SU-DHL-6 (cell line): ENCODE data around the gene RHOXF2.

ENCODE experiments used
- EZH2phosphoT487 ChIP-seq: fragments of 200-600 bp; sonication (generic), shearing (Covaris generic); conservative IDR thresholded peaks from 2 replicates; pipeline ENCODE4 v1.6.1; 2018; ENCODE audit warnings: mild to moderate bottlenecking, antibody characterized with exemption, low read length, moderate library complexity, mixed read lengths
- TF ChIP-seq, protein P1 (sequence below): fragments of 200-600 bp; sonication (generic); IDR thresholded peaks from one replicate; pipeline ENCODE4 v1.5.1; 2017; ENCODE audit warnings: antibody characterized with exemption, mild to moderate bottlenecking, low read length, moderate library complexity; ENCODE audit not compliant: insufficient read depth, poor library complexity, severe bottlenecking

DNA sequence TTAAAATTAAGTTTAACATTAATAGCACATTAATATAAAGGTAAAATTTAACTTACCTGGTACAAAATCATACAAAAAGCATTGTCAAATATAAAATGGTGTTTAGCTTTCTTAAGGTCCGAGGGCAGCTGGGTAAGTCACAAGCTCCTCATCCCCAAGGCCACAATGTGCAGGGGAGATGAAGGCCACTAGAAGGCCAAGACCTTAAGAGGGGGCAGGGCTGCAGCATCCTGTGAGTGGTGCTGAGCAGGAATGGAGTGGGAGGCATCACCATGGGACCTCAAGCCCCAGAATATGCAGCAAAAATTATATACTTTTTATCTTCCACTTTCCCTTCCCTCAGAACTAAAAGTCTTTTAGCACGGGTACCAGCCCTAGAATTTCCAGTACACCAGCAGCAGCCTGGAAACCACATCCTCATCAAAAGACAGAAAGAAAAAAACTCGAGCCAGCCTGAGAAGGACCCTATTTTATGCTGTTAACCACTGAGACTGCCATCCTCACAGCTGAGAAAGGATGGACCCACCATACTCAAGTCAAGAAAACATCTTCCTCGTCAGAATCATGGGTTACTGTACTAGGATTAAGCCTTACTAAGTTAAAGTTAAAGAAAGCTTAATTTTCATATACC is 13.0 kb upstream of the RHOXF2 start:
- TF ChIP-seq, protein P1, sequence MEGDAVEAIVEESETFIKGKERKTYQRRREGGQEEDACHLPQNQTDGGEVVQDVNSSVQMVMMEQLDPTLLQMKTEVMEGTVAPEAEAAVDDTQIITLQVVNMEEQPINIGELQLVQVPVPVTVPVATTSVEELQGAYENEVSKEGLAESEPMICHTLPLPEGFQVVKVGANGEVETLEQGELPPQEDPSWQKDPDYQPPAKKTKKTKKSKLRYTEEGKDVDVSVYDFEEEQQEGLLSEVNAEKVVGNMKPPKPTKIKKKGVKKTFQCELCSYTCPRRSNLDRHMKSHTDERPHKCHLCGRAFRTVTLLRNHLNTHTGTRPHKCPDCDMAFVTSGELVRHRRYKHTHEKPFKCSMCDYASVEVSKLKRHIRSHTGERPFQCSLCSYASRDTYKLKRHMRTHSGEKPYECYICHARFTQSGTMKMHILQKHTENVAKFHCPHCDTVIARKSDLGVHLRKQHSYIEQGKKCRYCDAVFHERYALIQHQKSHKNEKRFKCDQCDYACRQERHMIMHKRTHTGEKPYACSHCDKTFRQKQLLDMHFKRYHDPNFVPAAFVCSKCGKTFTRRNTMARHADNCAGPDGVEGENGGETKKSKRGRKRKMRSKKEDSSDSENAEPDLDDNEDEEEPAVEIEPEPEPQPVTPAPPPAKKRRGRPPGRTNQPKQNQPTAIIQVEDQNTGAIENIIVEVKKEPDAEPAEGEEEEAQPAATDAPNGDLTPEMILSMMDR = no peak
- TF ChIP-seq EZH2phosphoT487 = no peak
